CD4-positive, alpha-beta T cell (primary cell): ENCODE results near the gene BPHL. TPM values are rescaled to one million over a fixed set of nuclear protein-coding genes. Genes with fewer than 3 reads are reported as not detected.

ENCODE experiments used
- ATAC-seq: fragments of 200-7000 bp; cut with Tn5 transposase; one replicate; pipeline ENCODE4 v1.10.0; 2022; ENCODE audit warnings: mild to moderate bottlenecking; ENCODE audit not compliant: poor library complexity
- CTCF ChIA-PET: fragments of 350-600 bp; sonication (Branson Sonifier 250); formaldehyde crosslinking; loops from one replicate; lab custom pipeline; 2021; ENCODE audit warnings: antibody characterized with exemption, inconsistent platforms; lab: Charles Lee
- POLR2A ChIA-PET: fragments of 350-600 bp; sonication (Branson Sonifier 250); formaldehyde crosslinking; loops from one replicate; lab custom pipeline; 2021; ENCODE audit warnings: antibody characterized with exemption, inconsistent platforms; lab: Charles Lee
- DNase-seq, 14 experiments: peaks; one replicate each; pipeline ENCODE4 v3.0.0-alpha.2; 2013 to 2020; ENCODE audit warnings: mixed read lengths in 2 of 14
- H3K27ac ChIP-seq, 2 donors: one replicate each; pipeline versions ENCODE4 v1.5.1 to v1.7.0; 2013; ENCODE audit warnings: low read length in 2 of 2, low read depth in 1 of 2, mild to moderate bottlenecking in 1 of 2
- H3K27me3 ChIP-seq, 2 experiments: 1 replicate in 1 of 2; 2 replicates in 1 of 2; pipeline versions ENCODE4 v1.6.1 to v1.7.0; 2013; ENCODE audit warnings: low read length in 2 of 2, control low read depth in 1 of 2, mild to moderate bottlenecking in 1 of 2, moderate library complexity in 1 of 2; ENCODE audit not compliant: insufficient read depth in 2 of 2, control insufficient read depth in 1 of 2
- H3K36me3 ChIP-seq: one replicate; pipeline ENCODE4 v1.6.1; 2013; ENCODE audit warnings: low read length, control low read depth; ENCODE audit not compliant: insufficient read depth
- H3K4me1 ChIP-seq: one replicate; pipeline ENCODE4 v1.6.1; 2013; ENCODE audit warnings: low read length, control low read depth; ENCODE audit not compliant: insufficient read depth
- H3K4me3 ChIP-seq: one replicate; pipeline ENCODE4 v1.5.1; 2013; ENCODE audit warnings: mild to moderate bottlenecking, low read length, moderate library complexity
- H3K9me3 ChIP-seq, 2 experiments: 1 replicate in 1 of 2; 2 replicates in 1 of 2; pipeline versions ENCODE4 v1.6.1 to v1.7.0; 2013; ENCODE audit warnings: low read length in 2 of 2, mild to moderate bottlenecking in 2 of 2, control low read depth in 1 of 2, moderate library complexity in 1 of 2; ENCODE audit not compliant: control insufficient read depth in 1 of 2, insufficient read depth in 1 of 2
- H3K27ac Mint-ChIP-seq: one replicate; pipeline ENCODE4 v1.8.0; 2020; ENCODE audit warnings: mixed read lengths
- H3K27me3 Mint-ChIP-seq: one replicate; pipeline ENCODE4 v1.8.0; 2021; ENCODE audit warnings: mixed read lengths
- H3K36me3 Mint-ChIP-seq: one replicate; pipeline ENCODE4 v1.8.0; 2021; ENCODE audit warnings: low read depth, mixed read lengths
- H3K4me1 Mint-ChIP-seq: one replicate; pipeline ENCODE4 v1.8.0; 2021; ENCODE audit warnings: low read depth, mixed read lengths
- H3K4me3 Mint-ChIP-seq: one replicate; pipeline ENCODE4 v1.8.0; 2020; ENCODE audit warnings: mild to moderate bottlenecking, mixed read lengths
- H3K9me3 Mint-ChIP-seq: one replicate; pipeline ENCODE4 v1.8.0; 2020; ENCODE audit warnings: mixed read lengths
- intact Hi-C, 2 experiments: fragments of 100-400 bp; cut with DNase I in 1 of 2; cut with micrococcal nuclease in 1 of 2; formaldehyde crosslinking; loops; one replicate each; pipeline versions ENCODE4 v1.15.1 to v1.9.0; 2023 to 2025; cut with DNase I, micrococcal nuclease
- total RNA-seq, 174 experiments: library from RNA in 2 of 174; stranded (reverse) in 2 of 174; gene quantifications; one replicate each; pipeline ENCODE4 v1.2.3 and lab custom pipeline; 2021 to 2026
- TF ChIP-seq, protein P1 (sequence below): fragments of 200-600 bp; IDR thresholded peaks from one replicate; pipeline ENCODE4 v1.8.0; 2022; ENCODE audit warnings: antibody characterized with exemption, mild to moderate bottlenecking

BPHL gene
- total RNA-seq, 2 experiments from 2014 or later: 5.2 to 5.7 TPM

DNA sequence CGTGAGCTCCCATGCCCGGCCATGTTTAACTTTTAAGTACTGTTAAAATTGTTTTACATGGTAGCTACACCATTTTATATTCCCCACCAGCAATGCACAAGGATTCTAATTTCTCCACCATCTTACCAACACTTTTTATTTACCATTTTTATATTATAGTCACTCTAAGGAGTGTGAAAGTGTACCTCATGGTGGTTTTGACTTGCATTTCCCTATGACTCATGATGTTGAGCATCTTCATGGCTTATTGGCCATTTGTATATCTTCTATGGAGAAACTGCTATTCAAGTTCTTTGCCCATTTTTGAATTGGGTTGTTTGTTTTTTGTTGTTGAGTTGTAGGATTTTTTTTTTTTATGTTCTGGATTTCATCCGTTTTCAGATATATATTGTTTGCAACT is 15.6 kb upstream of the BPHL start:
- TF ChIP-seq, protein P1, sequence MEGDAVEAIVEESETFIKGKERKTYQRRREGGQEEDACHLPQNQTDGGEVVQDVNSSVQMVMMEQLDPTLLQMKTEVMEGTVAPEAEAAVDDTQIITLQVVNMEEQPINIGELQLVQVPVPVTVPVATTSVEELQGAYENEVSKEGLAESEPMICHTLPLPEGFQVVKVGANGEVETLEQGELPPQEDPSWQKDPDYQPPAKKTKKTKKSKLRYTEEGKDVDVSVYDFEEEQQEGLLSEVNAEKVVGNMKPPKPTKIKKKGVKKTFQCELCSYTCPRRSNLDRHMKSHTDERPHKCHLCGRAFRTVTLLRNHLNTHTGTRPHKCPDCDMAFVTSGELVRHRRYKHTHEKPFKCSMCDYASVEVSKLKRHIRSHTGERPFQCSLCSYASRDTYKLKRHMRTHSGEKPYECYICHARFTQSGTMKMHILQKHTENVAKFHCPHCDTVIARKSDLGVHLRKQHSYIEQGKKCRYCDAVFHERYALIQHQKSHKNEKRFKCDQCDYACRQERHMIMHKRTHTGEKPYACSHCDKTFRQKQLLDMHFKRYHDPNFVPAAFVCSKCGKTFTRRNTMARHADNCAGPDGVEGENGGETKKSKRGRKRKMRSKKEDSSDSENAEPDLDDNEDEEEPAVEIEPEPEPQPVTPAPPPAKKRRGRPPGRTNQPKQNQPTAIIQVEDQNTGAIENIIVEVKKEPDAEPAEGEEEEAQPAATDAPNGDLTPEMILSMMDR: no peak
- Histone ChIP-seq H3K36me3 (peaks cover 75% of the 10 kb centered on the region), H3K4me3 (no peak overlapping the region), H3K4me1 (no peaks in the 10 kb centered on the region), H3K9me3 (no peaks in the 10 kb centered on the region), H3K27me3 (no peaks in the 10 kb centered on the region), H3K27ac (no peak overlapping the region)
- ATAC-seq (no peak), DNase-seq (no peak)
- H3K27me3 Mint-ChIP-seq: no peaks in the 10 kb centered on the region
- H3K27ac Mint-ChIP-seq: no peak overlapping the region
- H3K9me3 Mint-ChIP-seq: no peaks in the 10 kb centered on the region
- ChIA-PET CTCF (no interaction called here), POLR2A (no interaction called here)
- H3K36me3 Mint-ChIP-seq: peaks cover 92% of the 10 kb centered on the region
- intact Hi-C loops: no loop called here
- H3K4me3 Mint-ChIP-seq: no peak overlapping the region
- peaks cover 4% of the 10 kb centered on the region for H3K4me1 Mint-ChIP-seq

DNA sequence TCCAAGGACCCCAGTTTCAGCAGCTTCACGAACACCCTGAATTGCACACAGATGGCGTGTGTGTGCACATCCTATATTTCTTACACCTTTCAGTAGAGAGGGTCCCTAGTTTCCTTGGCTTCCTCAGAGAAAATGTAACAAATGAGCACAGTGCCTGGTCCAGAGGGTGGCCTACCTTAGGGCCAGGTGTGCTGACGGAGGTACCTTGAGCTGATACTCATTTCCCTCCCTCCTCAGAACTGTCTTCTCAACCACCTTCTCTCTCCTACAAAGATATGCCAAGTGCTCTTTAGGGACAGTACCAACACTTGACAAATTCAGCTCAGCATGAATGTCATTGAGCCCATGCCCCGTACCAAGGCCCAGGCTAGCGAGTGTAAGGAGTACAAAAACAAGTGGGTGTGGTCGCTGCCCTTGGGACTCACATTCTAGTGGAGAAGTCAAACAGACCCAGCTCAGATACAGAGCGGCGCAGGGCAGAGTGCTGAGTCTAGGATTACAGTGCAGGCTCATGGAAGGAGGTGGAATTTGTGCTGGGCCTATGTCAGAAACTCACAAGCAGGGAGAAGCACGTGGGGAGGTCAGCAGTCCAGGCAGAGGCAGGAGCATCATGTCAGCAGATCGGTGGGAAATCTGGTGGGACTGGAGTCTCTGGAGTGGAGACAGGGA is 9.6 kb upstream of the BPHL start:
- TF ChIP-seq, protein P1: no peak
- ATAC-seq: no peak
- Histone ChIP-seq H3K4me1 (no peaks in the 10 kb centered on the region), H3K36me3 (peaks cover 82% of the 10 kb centered on the region), H3K27me3 (no peaks in the 10 kb centered on the region), H3K4me3 (no peak overlapping the region), H3K9me3 (no peaks in the 10 kb centered on the region), H3K27ac (no peak overlapping the region)
- no peak overlapping the region for H3K4me3 Mint-ChIP-seq
- intact Hi-C loops: no loop called here
- ChIA-PET POLR2A (interaction anchor here (1.1 kb wide), 1 partner anchor 10 kb away, joined by 3 read pairs; no protein-coding TSS in a partner anchor), CTCF (interaction anchor here (0.7 to 1.2 kb wide), 3 partner anchors 59 to 143 kb away, joined by 3 to 4 read pairs (median 3); no protein-coding TSS in a partner anchor)
- no peaks in the 10 kb centered on the region for H3K27me3 Mint-ChIP-seq
- H3K36me3 Mint-ChIP-seq: peaks cover 90% of the 10 kb centered on the region
- DNase-seq: no peak
- no peaks in the 10 kb centered on the region for H3K9me3 Mint-ChIP-seq
- peaks cover 11% of the 10 kb centered on the region for H3K4me1 Mint-ChIP-seq
- H3K27ac Mint-ChIP-seq: peak overlapping the region; percentile 39

GRCh38 chr6:3109761-3110160 is 8.8 kb upstream of the BPHL start:
- Histone ChIP-seq H3K9me3 (no peaks in the 10 kb centered on the region), H3K4me1 (no peaks in the 10 kb centered on the region), H3K27ac (no peak overlapping the region), H3K4me3 (no peak overlapping the region), H3K36me3 (peaks cover 82% of the 10 kb centered on the region), H3K27me3 (no peaks in the 10 kb centered on the region)
- ChIA-PET CTCF (interaction anchor here (0.6 to 0.7 kb wide), 2 partner anchors 110 to 631 kb away, joined by 3 read pairs; partner anchors contain the start of gene NQO2), POLR2A (interaction anchor here (0.6 to 0.7 kb wide), 3 partner anchors 9 to 43 kb away, joined by 3 read pairs; partner anchors contain the start of gene BPHL)
- H3K27ac Mint-ChIP-seq: no peak overlapping the region
- ATAC-seq (no peak), DNase-seq (no peak)
- H3K27me3 Mint-ChIP-seq: no peaks in the 10 kb centered on the region
- peaks cover 85% of the 10 kb centered on the region for H3K36me3 Mint-ChIP-seq
- H3K9me3 Mint-ChIP-seq: no peaks in the 10 kb centered on the region
- intact Hi-C loops: no loop called here
- H3K4me1 Mint-ChIP-seq: peaks cover 7% of the 10 kb centered on the region
- TF ChIP-seq, protein P1: no peak
- H3K4me3 Mint-ChIP-seq: no peak overlapping the region
